ENCODE results near the gene ANO10.

DNA sequence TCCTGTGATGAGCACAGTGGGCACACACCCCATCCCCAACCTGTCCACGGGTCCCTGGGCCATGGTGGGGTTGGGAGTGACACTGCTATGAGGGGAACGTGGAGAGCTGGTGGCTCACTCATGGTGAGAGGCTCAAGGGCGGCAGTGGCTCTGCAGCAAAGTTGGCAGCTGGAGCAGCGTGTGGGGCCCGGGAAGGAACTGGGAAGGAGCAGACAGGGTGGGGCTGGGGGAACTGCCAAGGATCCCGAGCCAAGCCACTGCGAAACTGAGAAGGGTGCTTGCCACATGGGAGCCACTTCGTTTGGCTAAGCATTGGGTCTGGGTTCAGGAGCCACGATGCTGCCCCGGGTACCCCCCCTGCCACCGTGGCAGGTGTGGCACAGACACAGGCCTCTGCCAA is 255.3 kb downstream of the ANO10 start:
- TF ChIP-seq, protein P1, sequence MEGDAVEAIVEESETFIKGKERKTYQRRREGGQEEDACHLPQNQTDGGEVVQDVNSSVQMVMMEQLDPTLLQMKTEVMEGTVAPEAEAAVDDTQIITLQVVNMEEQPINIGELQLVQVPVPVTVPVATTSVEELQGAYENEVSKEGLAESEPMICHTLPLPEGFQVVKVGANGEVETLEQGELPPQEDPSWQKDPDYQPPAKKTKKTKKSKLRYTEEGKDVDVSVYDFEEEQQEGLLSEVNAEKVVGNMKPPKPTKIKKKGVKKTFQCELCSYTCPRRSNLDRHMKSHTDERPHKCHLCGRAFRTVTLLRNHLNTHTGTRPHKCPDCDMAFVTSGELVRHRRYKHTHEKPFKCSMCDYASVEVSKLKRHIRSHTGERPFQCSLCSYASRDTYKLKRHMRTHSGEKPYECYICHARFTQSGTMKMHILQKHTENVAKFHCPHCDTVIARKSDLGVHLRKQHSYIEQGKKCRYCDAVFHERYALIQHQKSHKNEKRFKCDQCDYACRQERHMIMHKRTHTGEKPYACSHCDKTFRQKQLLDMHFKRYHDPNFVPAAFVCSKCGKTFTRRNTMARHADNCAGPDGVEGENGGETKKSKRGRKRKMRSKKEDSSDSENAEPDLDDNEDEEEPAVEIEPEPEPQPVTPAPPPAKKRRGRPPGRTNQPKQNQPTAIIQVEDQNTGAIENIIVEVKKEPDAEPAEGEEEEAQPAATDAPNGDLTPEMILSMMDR (conservative IDR thresholded peaks at IDR 0.05 in 1 of 2, IDR thresholded peaks at IDR 0.05 in 1 of 2; ENCODE audit: extremely low read depth in 1 of 2, insufficient read depth in 1 of 2, low read depth in 1 of 2, low read length in 2 of 2), result no peak
- TF ChIP-seq EZH2 (IDR thresholded peaks at IDR 0.05; ENCODE audit: borderline replicate concordance, low read length), result no peak
